Head of caudate nucleus (tissue), 42 donors: ENCODE measurements around the gene PML.

Experiments
- DNase-seq, 42 donors: peaks; one replicate each; pipeline versions ENCODE4 v3.0.0 to v3.0.0-alpha.2; 2020 to 2021; ENCODE audit warnings: mixed read lengths in 7 of 42
- intact Hi-C: fragments of 100-400 bp; cut with DNase I; formaldehyde crosslinking; loops from one replicate; pipeline ENCODE4 v1.15.0; 2022

PML gene

GRCh38 chr15:74032606-74033561 is 38.4 kb downstream of the PML start:
- intact Hi-C loops: no loop called here
- peak in 2 of 42 donors; percentile 15 to 38 for DNase-seq

GRCh38 chr15:74034206-74034755 is 39.8 kb downstream of the PML start:
- intact Hi-C loops: no loop called here
- peak in 1 of 42 donors; percentile 34 for DNase-seq

GRCh38 chr15:74035121-74036017 is 40.9 kb downstream of the PML start:
- intact Hi-C loops: no loop called here
- DNase-seq: peak in 1 of 42 donors; percentile 38

- intact Hi-C loops: no loop called here
- peak; percentile 26 to 78 (median 56) for DNase-seq
Observed at GRCh38 chr15:74036271-74037170, 42.0 kb downstream of the PML start.

GRCh38 chr15:74037171-74038117 is 42.9 kb downstream of the PML start:
- peak in 1 of 42 donors; percentile 38 for DNase-seq

GRCh38 chr15:74038707-74039655 is 44.5 kb downstream of the PML start:
- no peak for DNase-seq
- intact Hi-C loops: no loop called here

More at GRCh38 chr15:74037171-74038117, 42.9 kb downstream of the PML start:
- intact Hi-C loops: no loop called here

- intact Hi-C loops: loop anchor here (10.0 kb wide), 1 partner anchor 55 kb away; no protein-coding TSS in a partner anchor
- no peak for DNase-seq
Observed at GRCh38 chr15:74039656-74040010, 45.1 kb downstream of the PML start.

- intact Hi-C loops: loop anchor here (10.0 kb wide), 1 partner anchor 55 kb away; no protein-coding TSS in a partner anchor
Observed at GRCh38 chr15:74040109-74040850, 45.8 kb downstream of the PML start.

GRCh38 chr15:74041311-74041756 is 46.8 kb downstream of the PML start:
- DNase-seq: no peak
- intact Hi-C loops: loop anchor here (10.0 kb wide), 1 partner anchor 57 kb away; no protein-coding TSS in a partner anchor

More at GRCh38 chr15:74040109-74040850, 45.8 kb downstream of the PML start:
- DNase-seq: no peak

GRCh38 chr15:74041777-74042435 is 47.4 kb downstream of the PML start:
- intact Hi-C loops: loop anchor here (10.0 kb wide), 1 partner anchor 57 kb away; no protein-coding TSS in a partner anchor
- DNase-seq: no peak

GRCh38 chr15:74042603-74043424 is 48.3 kb downstream of the PML start:
- no peak for DNase-seq
- intact Hi-C loops: loop anchor here (10.0 kb wide), 1 partner anchor 58 kb away; no protein-coding TSS in a partner anchor

GRCh38 chr15:74043425-74044266 is 49.1 kb downstream of the PML start:
- DNase-seq: peak in 1 of 42 donors; percentile 15
- intact Hi-C loops: loop anchor here (10.0 kb wide), 1 partner anchor 59 kb away; no protein-coding TSS in a partner anchor
